Natural killer cell (primary cell): ENCODE data around the gene NDUFA3. TPM values are rescaled to one million over a fixed set of nuclear protein-coding genes. Genes with fewer than 3 reads are reported as not detected.

Source experiments
- total RNA-seq, 4 donors: library from RNA; stranded (reverse); fragments of 120-200 nt in 1 of 4; gene quantifications; one replicate each; pipeline versions ENCODE4 v1.2.3 to v1.2.4, GENCODE V29; 2013 to 2022

NDUFA3 gene
- total RNA-seq, 3 donors from 2014 or later (not counting 1 experiment from before 2014, with no cell fraction given) = 48.4 to 91.9 (median 71.4) TPM

Other genes starting within 250 kb of the NDUFA3 start
- 100 to 1,000 TPM; 219 to 658 (median 296) TPM for gene MYADM, start 235.0 kb upstream of the NDUFA3 start, total RNA-seq
- gene PRKCG, start 220.7 kb upstream of the NDUFA3 start, total RNA-seq = 1 to 10 TPM in 2 of 3 donors, under 1 TPM in 1; 0.55 to 2.6 (median 1.5) TPM
- gene CACNG7, start 193.6 kb upstream of the NDUFA3 start, total RNA-seq = not detected
- gene CACNG8, start 139.9 kb upstream of the NDUFA3 start, total RNA-seq = 1 to 10 TPM in 1 of 3 donors, not detected in 2; 2.3 TPM
- gene CACNG6, start 111.2 kb upstream of the NDUFA3 start, total RNA-seq = 10 to 100 TPM in 1 of 3 donors, not detected in 2; 11.5 TPM
- 1 to 10 TPM in 2 of 3 donors, under 1 TPM in 1; 0.72 to 2.8 (median 2.7) TPM for gene VSTM1, start 39.0 kb upstream of the NDUFA3 start, total RNA-seq
- gene TARM1, start 21.5 kb upstream of the NDUFA3 start, total RNA-seq = not detected
- 1 to 10 TPM; 2.3 to 5.4 (median 4.4) TPM for gene OSCAR, start 2.1 kb upstream of the NDUFA3 start, total RNA-seq
- gene TFPT, start 12.8 kb downstream of the NDUFA3 start, total RNA-seq = 10 to 100 TPM; 14.1 to 14.4 (median 14.2) TPM
- 10 to 100 TPM; 64.4 to 65.9 (median 64.9) TPM for gene PRPF31, start 12.9 kb downstream of the NDUFA3 start, total RNA-seq
- gene CNOT3, start 34.9 kb downstream of the NDUFA3 start, total RNA-seq = 10 to 100 TPM; 46.3 to 73.9 (median 51.7) TPM
- gene LENG1, start 56.9 kb downstream of the NDUFA3 start, total RNA-seq = 1 to 10 TPM; 8.3 to 9.4 (median 9.1) TPM
- 1 to 10 TPM; 7.2 to 8.2 (median 7.5) TPM for gene TMC4, start 70.3 kb downstream of the NDUFA3 start, total RNA-seq
- 10 to 100 TPM; 24.1 to 53.9 (median 31.2) TPM for gene MBOAT7, start 86.7 kb downstream of the NDUFA3 start, total RNA-seq
- 10 to 100 TPM; 11.5 to 16.7 (median 13.5) TPM for gene TSEN34, start 88.5 kb downstream of the NDUFA3 start, total RNA-seq
- 100 to 1,000 TPM; 617 to 958 (median 906) TPM for gene RPS9, start 98.0 kb downstream of the NDUFA3 start, total RNA-seq
- gene LILRB3, start 120.2 kb downstream of the NDUFA3 start, total RNA-seq = 10 to 100 TPM in 2 of 3 donors, 1 to 10 TPM in 1; 6.8 to 12.6 (median 12.6) TPM
- 1 to 10 TPM; 2.1 to 2.6 (median 2.1) TPM for gene LILRA6, start 139.9 kb downstream of the NDUFA3 start, total RNA-seq
- under 1 TPM in 2 of 3 donors, not detected in 1; 0.09 to 0.18 TPM for gene LILRB5, start 154.4 kb downstream of the NDUFA3 start, total RNA-seq
- gene LILRB2, start 178.3 kb downstream of the NDUFA3 start, total RNA-seq = 10 to 100 TPM in 2 of 3 donors, 1 to 10 TPM in 1; 4.6 to 41.4 (median 23.7) TPM
- 10 to 100 TPM in 2 of 3 donors, 1 to 10 TPM in 1; 3.4 to 22.3 (median 11.1) TPM for gene LILRA5, start 210.3 kb downstream of the NDUFA3 start, total RNA-seq
- gene LILRA4, start 236.3 kb downstream of the NDUFA3 start, total RNA-seq = 1 to 10 TPM in 2 of 3 donors, not detected in 1; 2.0 to 2.4 TPM